Calu3 (cell line): ENCODE measurements around the gene BCAS3. TPM values are rescaled to one million over a fixed set of nuclear protein-coding genes. Genes with fewer than 3 reads are reported as not detected.

Experiments used
- BruUV-seq: library from RNA; stranded (reverse); fragments of 400-500 nt; replicated peaks from 2 replicates; lab custom pipeline; 2021; lab: Mats Ljungman, UMichigan
- CTCF ChIA-PET: fragments of 300-600 bp; sonication (Branson Sonifier 250); formaldehyde crosslinking; loops from one replicate; lab custom pipeline; 2022; ENCODE audit warnings: antibody characterized with exemption; lab: Charles Lee
- DNase-seq: peaks from one replicate; pipeline ENCODE4 v3.0.0; 2022
- H3K27ac Mint-ChIP-seq: one replicate; pipeline ENCODE4 v1.8.0; 2022; ENCODE audit warnings: mixed read lengths; ENCODE audit not compliant: unreplicated experiment
- H3K27me3 Mint-ChIP-seq: one replicate; pipeline ENCODE4 v1.8.0; 2022; ENCODE audit warnings: mixed read lengths; ENCODE audit not compliant: unreplicated experiment
- H3K36me3 Mint-ChIP-seq: one replicate; pipeline ENCODE4 v1.8.0; 2022; ENCODE audit warnings: mild to moderate bottlenecking, moderate library complexity, mixed read lengths; ENCODE audit not compliant: insufficient read depth, unreplicated experiment
- H3K4me1 Mint-ChIP-seq: one replicate; pipeline ENCODE4 v1.8.0; 2022; ENCODE audit warnings: mild to moderate bottlenecking, low read depth, mixed read lengths; ENCODE audit not compliant: unreplicated experiment
- H3K4me3 Mint-ChIP-seq: one replicate; pipeline ENCODE4 v1.8.0; 2022; ENCODE audit warnings: mild to moderate bottlenecking, low read depth, moderate library complexity, mixed read lengths; ENCODE audit not compliant: unreplicated experiment
- H3K9me3 Mint-ChIP-seq: one replicate; pipeline ENCODE4 v1.8.0; 2022; ENCODE audit warnings: low read depth, mixed read lengths; ENCODE audit not compliant: unreplicated experiment
- CTCF ChIP-seq: fragments of 200-600 bp; IDR thresholded peaks from one replicate; pipeline ENCODE4 v1.8.0; 2022; ENCODE audit warnings: antibody characterized with exemption; ENCODE audit not compliant: unreplicated experiment
- intact Hi-C: fragments of 100-400 bp; cut with micrococcal nuclease; formaldehyde crosslinking; loops from one replicate; pipeline ENCODE4 v1.10.0; 2022; ENCODE audit not compliant: unreplicated experiment
- total RNA-seq: library from RNA; stranded (reverse); gene quantifications from 2 replicates; pipeline ENCODE4 v1.2.3, GENCODE V29; 2022

Gene BCAS3
- total RNA-seq, 1 experiment from 2014 or later = 10.9 TPM

- no peaks in the 10 kb centered on the region for H3K9me3 Mint-ChIP-seq
- H3K36me3 Mint-ChIP-seq = no peaks in the 10 kb centered on the region
- no peaks in the 10 kb centered on the region for H3K4me1 Mint-ChIP-seq
- H3K27me3 Mint-ChIP-seq = no peaks in the 10 kb centered on the region
- DNase-seq = no peak
- H3K4me3 Mint-ChIP-seq = no peak overlapping the region
- no peak overlapping the region for H3K27ac Mint-ChIP-seq
- no peak for TF ChIP-seq CTCF
- intact Hi-C loops = no loop called here
- CTCF ChIA-PET = no interaction called here
- BruUV-seq = no TSS peak
Observed at GRCh38 chr17:61249649-61250299, 572.1 kb downstream of the BCAS3 start.

- Mint-ChIP-seq H3K4me3 (no peak overlapping the region), H3K36me3 (no peaks in the 10 kb centered on the region), H3K9me3 (no peaks in the 10 kb centered on the region), H3K4me1 (no peaks in the 10 kb centered on the region), H3K27me3 (no peaks in the 10 kb centered on the region), H3K27ac (no peak overlapping the region)
- no peak for TF ChIP-seq CTCF
- BruUV-seq = no TSS peak
- DNase-seq = no peak
- CTCF ChIA-PET = no interaction called here
- intact Hi-C loops = no loop called here
Observed at GRCh38 chr17:61250335-61250890, 572.8 kb downstream of the BCAS3 start.

- TF ChIP-seq CTCF = no peak
- DNase-seq = no peak
- Mint-ChIP-seq H3K9me3 (no peaks in the 10 kb centered on the region), H3K27ac (no peak overlapping the region), H3K27me3 (no peaks in the 10 kb centered on the region), H3K4me3 (no peak overlapping the region), H3K4me1 (no peaks in the 10 kb centered on the region), H3K36me3 (no peaks in the 10 kb centered on the region)
- CTCF ChIA-PET = no interaction called here
- no TSS peak for BruUV-seq
- intact Hi-C loops = no loop called here
Observed at GRCh38 chr17:61251939-61252865, 574.6 kb downstream of the BCAS3 start.

- TF ChIP-seq CTCF = no peak
- no peak overlapping the region for H3K4me3 Mint-ChIP-seq
Observed at GRCh38 chr17:61253362-61253761, 575.7 kb downstream of the BCAS3 start.

More at GRCh38 chr17:61253362-61253761, 575.7 kb downstream of the BCAS3 start:
- no peaks in the 10 kb centered on the region for H3K9me3 Mint-ChIP-seq
- intact Hi-C loops = no loop called here
- CTCF ChIA-PET = interaction anchor here (0.5 kb wide), 1 partner anchor 399 kb away, joined by 3 read pairs; no protein-coding TSS in a partner anchor
- no TSS peak for BruUV-seq
- no peak for DNase-seq
- no peaks in the 10 kb centered on the region for H3K4me1 Mint-ChIP-seq
- H3K36me3 Mint-ChIP-seq = no peaks in the 10 kb centered on the region
- peaks cover 10% of the 10 kb centered on the region for H3K27me3 Mint-ChIP-seq
- no peak overlapping the region for H3K27ac Mint-ChIP-seq
